MCF 10A (cell line): ENCODE data around the gene MAN2B1. TPM values are rescaled to one million over a fixed set of nuclear protein-coding genes. Genes with fewer than 3 reads are reported as not detected.
A peak's percentile ranks its signal among the peaks of the same experiment; 100 is the strongest.

Experiments
- BruUV-seq: library from RNA; stranded (reverse); fragments of 400-500 nt; replicated peaks from 2 replicates; lab custom pipeline; 2021; lab: Mats Ljungman, UMichigan
- CTCF ChIA-PET: fragments of 300-600 bp; sonication (Branson Sonifier 250); formaldehyde crosslinking; extraction: SDS; loops from one replicate; lab custom pipeline; 2021; ENCODE audit warnings: antibody characterized with exemption, inconsistent platforms; lab: Yijun Ruan, JAX
- POLR2A ChIA-PET: fragments of 300-600, 350-650 bp; sonication (Branson Sonifier 250); formaldehyde crosslinking; extraction: SDS; loops from one replicate; lab custom pipeline; 2020; ENCODE audit warnings: antibody characterized with exemption, inconsistent platforms; lab: Yijun Ruan, JAX
- DNase-seq: peaks from one replicate; pipeline ENCODE4 v3.0.0-alpha.2; 2018; ENCODE audit not compliant: unreplicated experiment
- H3K27ac Mint-ChIP-seq: one replicate; pipeline ENCODE4 v1.8.0; 2022; ENCODE audit warnings: mild to moderate bottlenecking, low read depth, mixed read lengths; ENCODE audit not compliant: unreplicated experiment
- H3K27me3 Mint-ChIP-seq: one replicate; pipeline ENCODE4 v1.8.0; 2022; ENCODE audit warnings: mixed read lengths; ENCODE audit not compliant: insufficient read depth, unreplicated experiment
- H3K36me3 Mint-ChIP-seq: one replicate; pipeline ENCODE4 v1.8.0; 2022; ENCODE audit warnings: mild to moderate bottlenecking, moderate library complexity, mixed read lengths; ENCODE audit not compliant: insufficient read depth, unreplicated experiment
- H3K4me1 Mint-ChIP-seq: one replicate; pipeline ENCODE4 v1.8.0; 2022; ENCODE audit warnings: mixed read lengths; ENCODE audit not compliant: insufficient read depth, unreplicated experiment
- H3K4me3 Mint-ChIP-seq: one replicate; pipeline ENCODE4 v1.8.0; 2022; ENCODE audit warnings: mild to moderate bottlenecking, moderate library complexity, mixed read lengths; ENCODE audit not compliant: unreplicated experiment
- H3K9me3 Mint-ChIP-seq: one replicate; pipeline ENCODE4 v1.8.0; 2022; ENCODE audit warnings: mixed read lengths; ENCODE audit not compliant: unreplicated experiment
- intact Hi-C: fragments of 100-400 bp; cut with micrococcal nuclease; formaldehyde crosslinking; loops from 2 replicates; pipeline ENCODE4 v1.14.1; 2022
- total RNA-seq: library from RNA; stranded (reverse); gene quantifications from 2 replicates; pipeline ENCODE4 v1.2.3, GENCODE V29; 2022
- TF ChIP-seq, protein P1 (sequence below): fragments of 200-600 bp; IDR thresholded peaks from one replicate; pipeline ENCODE4 v1.8.0; 2022; ENCODE audit warnings: antibody characterized with exemption, mild to moderate bottlenecking; ENCODE audit not compliant: unreplicated experiment

The MAN2B1 gene
- total RNA-seq, 1 experiment from 2014 or later = 53.8 TPM

DNA sequence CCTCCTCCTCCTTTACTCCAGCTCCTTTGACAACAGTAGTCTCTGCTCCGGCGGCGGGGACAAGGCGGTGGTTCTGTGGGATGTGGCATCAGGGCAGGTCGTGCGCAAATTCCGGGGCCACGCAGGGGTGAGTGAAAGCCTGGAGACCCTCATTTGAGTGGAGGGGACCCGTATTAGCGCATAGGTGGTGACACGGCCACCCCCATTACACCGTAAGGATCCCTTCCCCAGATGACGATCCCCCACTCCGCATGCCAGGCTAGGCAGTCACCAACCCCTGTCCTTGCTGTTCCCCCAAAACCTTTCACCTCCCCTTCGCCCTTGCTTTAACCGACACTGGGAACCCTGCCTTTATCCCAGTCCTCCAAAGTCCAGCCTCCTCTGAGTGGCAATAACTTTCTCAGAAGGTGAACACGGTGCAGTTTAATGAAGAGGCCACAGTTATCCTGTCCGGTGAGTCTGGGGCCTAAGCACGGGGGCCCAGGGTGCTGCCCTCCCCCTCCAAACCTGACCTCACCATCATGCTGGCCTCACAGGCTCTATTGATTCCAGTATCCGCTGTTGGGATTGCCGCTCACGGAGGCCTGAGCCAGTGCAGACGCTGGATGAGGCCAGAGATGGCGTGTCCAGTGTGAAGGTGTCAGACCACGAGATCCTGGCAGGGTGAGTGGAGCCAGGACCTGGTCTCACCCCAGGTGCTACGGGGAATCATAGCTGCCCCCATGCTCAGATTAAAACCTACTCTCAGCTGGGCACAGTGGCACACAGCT lies 3.8 kb upstream of the MAN2B1 start:
- H3K36me3 Mint-ChIP-seq = peaks cover 60% of the 10 kb centered on the region
- intact Hi-C loops = no loop called here
- TF ChIP-seq, protein P1, sequence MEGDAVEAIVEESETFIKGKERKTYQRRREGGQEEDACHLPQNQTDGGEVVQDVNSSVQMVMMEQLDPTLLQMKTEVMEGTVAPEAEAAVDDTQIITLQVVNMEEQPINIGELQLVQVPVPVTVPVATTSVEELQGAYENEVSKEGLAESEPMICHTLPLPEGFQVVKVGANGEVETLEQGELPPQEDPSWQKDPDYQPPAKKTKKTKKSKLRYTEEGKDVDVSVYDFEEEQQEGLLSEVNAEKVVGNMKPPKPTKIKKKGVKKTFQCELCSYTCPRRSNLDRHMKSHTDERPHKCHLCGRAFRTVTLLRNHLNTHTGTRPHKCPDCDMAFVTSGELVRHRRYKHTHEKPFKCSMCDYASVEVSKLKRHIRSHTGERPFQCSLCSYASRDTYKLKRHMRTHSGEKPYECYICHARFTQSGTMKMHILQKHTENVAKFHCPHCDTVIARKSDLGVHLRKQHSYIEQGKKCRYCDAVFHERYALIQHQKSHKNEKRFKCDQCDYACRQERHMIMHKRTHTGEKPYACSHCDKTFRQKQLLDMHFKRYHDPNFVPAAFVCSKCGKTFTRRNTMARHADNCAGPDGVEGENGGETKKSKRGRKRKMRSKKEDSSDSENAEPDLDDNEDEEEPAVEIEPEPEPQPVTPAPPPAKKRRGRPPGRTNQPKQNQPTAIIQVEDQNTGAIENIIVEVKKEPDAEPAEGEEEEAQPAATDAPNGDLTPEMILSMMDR = no peak

DNA sequence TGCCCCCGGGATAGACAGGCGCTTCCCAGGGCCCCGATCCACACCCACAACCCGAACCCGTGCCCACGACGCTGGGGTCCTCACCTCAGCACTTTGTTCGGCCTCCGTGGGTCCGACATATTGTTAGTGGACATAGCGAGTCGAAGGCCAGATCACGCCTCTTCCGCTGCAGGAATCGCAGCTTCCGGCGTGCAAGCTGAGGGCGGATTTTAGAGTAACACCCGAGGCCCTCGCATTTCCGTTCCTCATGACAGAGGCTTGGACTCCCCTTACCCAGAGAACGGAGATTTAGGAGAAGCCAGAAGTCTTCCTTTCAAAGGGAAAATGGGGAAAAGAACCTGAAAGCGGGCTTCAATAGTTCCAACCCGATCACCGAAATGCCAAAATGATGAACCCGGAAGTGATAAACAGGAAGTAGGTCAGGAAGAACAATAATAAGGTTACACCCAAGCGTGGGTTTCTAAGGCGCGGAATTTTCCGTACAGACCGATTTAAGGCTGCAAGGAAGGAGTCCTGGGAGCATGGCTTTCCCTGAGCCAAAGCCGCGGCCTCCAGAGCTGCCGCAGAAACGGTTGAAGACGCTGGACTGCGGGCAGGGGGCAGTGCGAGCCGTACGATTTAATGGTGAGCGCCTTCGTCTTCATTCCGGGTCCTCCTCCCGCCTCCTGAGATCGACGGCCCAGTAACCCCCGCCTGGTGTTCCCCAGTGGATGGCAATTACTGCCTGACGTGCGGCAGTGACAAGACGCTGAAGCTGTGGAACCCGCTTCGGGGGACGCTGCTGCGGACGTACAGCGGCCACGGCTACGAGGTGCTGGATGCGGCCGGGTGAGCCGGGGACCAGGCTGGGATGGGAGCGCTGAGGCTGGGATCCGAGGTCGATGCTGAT lies 3.0 kb upstream of the MAN2B1 start:
- Mint-ChIP-seq H3K27ac (peak overlapping the region; percentile 100), H3K9me3 (no peaks in the 10 kb centered on the region), H3K4me1 (peaks cover 7% of the 10 kb centered on the region), H3K36me3 (peaks cover 52% of the 10 kb centered on the region), H3K27me3 (no peaks in the 10 kb centered on the region), H3K4me3 (peak overlapping the region; percentile 92)
- intact Hi-C loops = loop anchor here (2.0 to 10.0 kb wide), 2 partner anchors 59 to 505 kb away; partner anchors contain the start of genes ZNF136, ZNF490 and ZNF791
- CTCF ChIA-PET = interaction anchor here (0.6 to 0.8 kb wide), 2 partner anchors 28 to 1784 kb away, joined by 3 read pairs; no protein-coding TSS in a partner anchor
- TF ChIP-seq, protein P1 = no peak
- POLR2A ChIA-PET = interaction anchor here (0.7 to 3.2 kb wide), 22 partner anchors 9 to 1583 kb away, joined by 3 to 40 read pairs (median 4); partner anchors contain the start of genes DHPS, FBXW9, JUNB and TNPO2
- TSS peak; percentile 65 for BruUV-seq
- peak; percentile 83 for DNase-seq

More for the DNA sequence above, 3.8 kb upstream of the MAN2B1 start:
- peak overlapping the region; percentile 92 for H3K4me3 Mint-ChIP-seq
- no peak for DNase-seq
- peaks cover 7% of the 10 kb centered on the region for H3K4me1 Mint-ChIP-seq
- no TSS peak for BruUV-seq
- CTCF ChIA-PET = interaction anchor here (0.6 to 2.8 kb wide), 4 partner anchors 10 to 1785 kb away, joined by 3 to 20 read pairs (median 8); partner anchors contain the start of gene DHPS
- no peaks in the 10 kb centered on the region for H3K27me3 Mint-ChIP-seq
- peak overlapping the region; percentile 100 for H3K27ac Mint-ChIP-seq
- no peaks in the 10 kb centered on the region for H3K9me3 Mint-ChIP-seq
- POLR2A ChIA-PET = interaction anchor here (0.6 to 3.2 kb wide), 14 partner anchors 10 to 1031 kb away, joined by 3 to 40 read pairs (median 3); partner anchors contain the start of genes DHPS, FBXW9, TNPO2 and ZNF490

DNA sequence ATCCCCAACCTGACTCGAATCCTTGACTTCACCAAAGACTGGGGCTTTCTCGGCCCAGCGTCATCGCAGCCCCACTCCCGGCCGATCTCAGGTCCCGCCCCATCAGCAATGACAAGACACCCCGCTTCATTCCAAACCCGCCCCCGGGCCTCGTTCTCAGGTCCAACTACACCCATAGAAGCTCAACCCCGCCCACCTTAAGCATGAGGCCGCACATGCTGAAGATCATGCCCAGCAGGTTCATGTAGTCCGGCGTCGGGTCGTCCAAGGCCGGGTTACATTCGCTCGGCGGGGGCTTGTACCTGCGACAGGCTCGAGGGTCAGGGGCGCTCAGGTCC lies 2.4 kb upstream of the MAN2B1 start:
- Mint-ChIP-seq H3K27me3 (no peaks in the 10 kb centered on the region), H3K27ac (peak overlapping the region; percentile 100), H3K4me3 (peak overlapping the region; percentile 92), H3K4me1 (peaks cover 7% of the 10 kb centered on the region), H3K9me3 (no peaks in the 10 kb centered on the region), H3K36me3 (peaks cover 46% of the 10 kb centered on the region)
- DNase-seq = peak; percentile 62
- intact Hi-C loops = loop anchor here (2.0 to 10.0 kb wide), 2 partner anchors 58 to 504 kb away; partner anchors contain the start of genes ZNF136, ZNF490 and ZNF791
- POLR2A ChIA-PET = interaction anchor here (0.7 to 3.2 kb wide), 17 partner anchors 9 to 1583 kb away, joined by 3 to 40 read pairs (median 5); partner anchors contain the start of genes DHPS, FBXW9, JUNB and TNPO2
- TSS peak; percentile 74 for BruUV-seq
- CTCF ChIA-PET = interaction anchor here (0.6 kb wide), 1 partner anchor 103 kb away, joined by 4 read pairs; no protein-coding TSS in a partner anchor
- TF ChIP-seq, protein P1 = no peak
